ENCODE results near the gene CYP1A1. TPM values are rescaled to one million over a fixed set of nuclear protein-coding genes. Genes with fewer than 3 reads are reported as not detected.
"Not testable (repeated sequence)": the region's sequence is repeated elsewhere in the genome, so short reads cannot be mapped to it uniquely, and the experiment has no call there.

CYP1A1 gene
- total RNA-seq, 1 donor from 2014 or later: 0.26 TPM

DNA sequence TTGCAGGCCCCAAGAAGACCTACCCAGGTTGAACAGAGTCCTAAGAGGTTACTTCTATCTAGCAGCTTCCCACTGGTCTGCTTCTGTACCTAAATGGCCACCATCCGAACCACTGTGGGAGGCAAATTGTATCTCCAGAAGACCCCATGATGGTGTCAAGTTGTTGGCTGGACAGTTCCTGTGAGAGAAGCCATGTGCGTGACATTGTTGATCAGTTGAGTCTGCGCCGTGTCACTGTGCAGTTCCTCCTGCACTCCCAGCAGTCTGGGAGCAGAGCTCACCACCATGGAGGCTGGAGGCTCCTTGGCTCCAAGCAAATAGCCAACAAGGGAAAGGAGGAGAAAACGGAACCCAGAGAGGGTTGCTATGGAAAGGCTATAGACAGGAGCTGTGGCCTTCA is 7.5 kb upstream of the CYP1A1 start:
- FAIRE-seq: peak; percentile 88

GRCh38 chr15:74730619-74731316 is 5.4 kb upstream of the CYP1A1 start:
- Histone ChIP-seq H3K4me3 (ENCODE audit: low read depth, low read length) (no peak overlapping the region), H3K27me3 (ENCODE audit: control insufficient read depth, insufficient read depth, low read length) (peaks cover 9% of the 10 kb centered on the region), H3K36me3 (ENCODE audit: control insufficient read depth, insufficient read depth, low read length) (no peaks in the 10 kb centered on the region)
- no peak for DNase-seq (ENCODE audit: low read depth)
- no peak for FAIRE-seq
- no peak for TF ChIP-seq CTCF (IDR thresholded peaks at IDR 0.05; ENCODE audit: insufficient read depth, low read length, severe bottlenecking)

More for the DNA sequence above, 7.5 kb upstream of the CYP1A1 start:
- no peak for TF ChIP-seq CTCF (IDR thresholded peaks at IDR 0.05; ENCODE audit: insufficient read depth, low read length, severe bottlenecking)
- no peak for DNase-seq (ENCODE audit: low read depth)
- Histone ChIP-seq H3K36me3 (ENCODE audit: control insufficient read depth, insufficient read depth, low read length) (no peaks in the 10 kb centered on the region), H3K4me3 (ENCODE audit: low read depth, low read length) (no peak overlapping the region), H3K27me3 (ENCODE audit: control insufficient read depth, insufficient read depth, low read length) (peaks cover 3% of the 10 kb centered on the region)

DNA sequence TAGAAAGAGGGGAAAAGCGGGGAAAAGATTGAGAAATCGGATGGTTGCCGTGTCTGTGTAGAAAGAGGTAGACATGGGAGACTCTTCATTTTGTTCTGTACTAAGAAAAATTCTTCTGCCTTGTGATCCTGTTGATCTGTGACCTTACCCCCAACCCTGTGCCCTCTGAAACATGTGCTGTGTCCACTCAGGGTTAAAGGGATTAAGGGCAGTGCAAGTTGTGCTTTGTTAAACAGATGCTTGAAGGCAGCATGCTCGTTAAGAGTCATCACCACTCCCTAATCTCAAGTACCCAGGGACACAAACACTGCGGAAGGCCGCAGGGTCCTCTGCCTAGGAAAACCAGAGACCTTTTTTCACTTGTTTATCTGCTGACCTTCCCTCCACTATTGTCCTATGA is 4.0 kb upstream of the CYP1A1 start:
- H3K36me3 ChIP-seq (ENCODE audit: control insufficient read depth, insufficient read depth, low read length); H3K27me3 ChIP-seq (ENCODE audit: control insufficient read depth, insufficient read depth, low read length); DNase-seq (ENCODE audit: low read depth); FAIRE-seq; H3K4me3 ChIP-seq (ENCODE audit: low read depth, low read length): not testable (repeated sequence)

DNA sequence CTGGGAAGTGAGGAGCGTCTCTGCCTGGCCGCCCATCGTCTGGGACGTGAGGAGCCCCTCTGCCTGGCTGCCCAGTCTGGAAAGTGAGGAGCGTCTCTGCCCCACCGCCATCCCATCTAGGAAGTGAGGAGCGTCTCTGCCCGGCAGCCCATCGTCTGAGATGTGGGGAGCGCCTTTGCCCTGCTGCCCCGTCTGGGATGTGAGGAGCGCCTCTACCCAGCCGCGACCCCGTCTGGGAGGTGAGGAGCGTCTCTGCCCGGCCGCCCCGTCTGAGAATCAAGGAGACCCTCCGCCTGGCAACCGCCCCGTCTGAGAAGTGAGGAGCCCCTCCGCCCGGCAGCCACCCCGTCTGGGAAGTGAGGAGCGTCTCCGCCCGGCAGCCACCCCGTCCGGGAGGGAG is 3.4 kb upstream of the CYP1A1 start:
- not testable (repeated sequence) for H3K27me3 ChIP-seq (ENCODE audit: control insufficient read depth, insufficient read depth, low read length); FAIRE-seq; DNase-seq (ENCODE audit: low read depth); H3K4me3 ChIP-seq (ENCODE audit: low read depth, low read length); H3K36me3 ChIP-seq (ENCODE audit: control insufficient read depth, insufficient read depth, low read length)

GRCh38 chr15:74727727-74728126 is 2.4 kb upstream of the CYP1A1 start:
- FAIRE-seq: no peak
- no peaks in the 10 kb centered on the region for H3K36me3 ChIP-seq (ENCODE audit: control insufficient read depth, insufficient read depth, low read length)
- H3K4me3 ChIP-seq (ENCODE audit: low read depth, low read length): no peak overlapping the region
- TF ChIP-seq CTCF (IDR thresholded peaks at IDR 0.05; ENCODE audit: insufficient read depth, low read length, severe bottlenecking): no peak
- DNase-seq (ENCODE audit: low read depth): no peak
- H3K27me3 ChIP-seq (ENCODE audit: control insufficient read depth, insufficient read depth, low read length): peaks cover 7% of the 10 kb centered on the region

- no peak for TF ChIP-seq CTCF (IDR thresholded peaks at IDR 0.05; ENCODE audit: insufficient read depth, low read length, severe bottlenecking)
- Histone ChIP-seq H3K4me3 (ENCODE audit: low read depth, low read length) (peak overlapping the region; percentile 45), H3K27me3 (ENCODE audit: control insufficient read depth, insufficient read depth, low read length) (peaks cover 6% of the 10 kb centered on the region), H3K36me3 (ENCODE audit: control insufficient read depth, insufficient read depth, low read length) (no peaks in the 10 kb centered on the region)
- DNase-seq (ENCODE audit: low read depth) (no peak), FAIRE-seq (no peak)
Observed at GRCh38 chr15:74726774-74727164, 1.4 kb upstream of the CYP1A1 start.

All from bronchial epithelial cell (primary cell).